ENCODE measurements around the gene IPO5. TPM values are rescaled to one million over a fixed set of nuclear protein-coding genes. Genes with fewer than 3 reads are reported as not detected.

The IPO5 gene
- polyA plus RNA-seq, 1 donor from 2014 or later: 25.3 TPM

DNA sequence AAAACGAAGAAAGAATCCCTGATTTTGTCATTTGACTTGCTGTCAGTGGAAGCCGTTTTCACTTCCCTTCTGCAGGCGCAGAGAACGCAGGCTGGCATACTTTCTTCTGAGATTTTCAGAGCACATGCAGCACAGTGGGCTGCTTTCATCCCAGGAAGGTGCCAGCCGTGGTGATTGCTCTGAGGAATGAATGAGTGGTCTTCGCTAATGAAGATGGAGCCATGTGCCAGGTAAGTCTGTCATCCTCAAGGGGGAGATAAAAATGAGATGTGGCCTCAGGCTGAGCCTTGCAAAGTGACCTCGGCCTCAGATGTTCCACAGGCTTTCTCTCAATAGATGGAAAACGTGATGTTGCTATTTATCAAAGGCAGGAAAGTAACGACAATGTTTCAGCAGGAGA is 94.8 kb downstream of the IPO5 start:
- peaks cover 6% of the 10 kb centered on the region for H3K27me3 Mint-ChIP-seq
- peaks cover 1% of the 10 kb centered on the region for H3K36me3 Mint-ChIP-seq
- H3K4me1 Mint-ChIP-seq: no peaks in the 10 kb centered on the region
- H3K4me3 Mint-ChIP-seq: no peak overlapping the region
- H3K9me3 Mint-ChIP-seq: peaks cover 2 to 3% (median 3%) of the 10 kb centered on the region in 3 donors
- H3K27ac Mint-ChIP-seq: no peak overlapping the region

DNA sequence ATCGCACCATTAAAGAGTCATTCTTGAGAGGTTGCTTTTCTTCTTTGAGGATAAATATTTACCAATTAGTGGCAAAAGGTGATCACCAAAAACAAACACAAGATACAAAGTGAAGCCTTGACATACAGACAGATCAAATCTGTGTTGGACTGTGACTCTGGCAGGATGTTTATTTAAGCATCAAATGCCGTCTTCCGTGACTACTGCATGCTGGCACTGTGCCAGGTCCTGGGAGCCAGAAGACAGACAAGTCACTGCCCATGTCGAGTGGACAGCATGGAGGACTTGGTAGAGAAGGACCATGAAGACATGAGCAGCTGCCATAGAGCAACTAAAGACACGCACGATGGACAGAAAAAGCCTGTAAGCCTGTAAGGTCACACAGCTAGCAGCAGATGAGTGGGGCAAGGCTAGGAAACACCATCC is 96.6 kb downstream of the IPO5 start:
- Mint-ChIP-seq H3K27me3 (peaks cover 13% of the 10 kb centered on the region), H3K36me3 (peaks cover 1% of the 10 kb centered on the region), H3K9me3 (peaks cover 2 to 9% (median 3%) of the 10 kb centered on the region in 3 donors), H3K4me3 (no peak overlapping the region), H3K4me1 (no peaks in the 10 kb centered on the region), H3K27ac (no peak overlapping the region)

DNA sequence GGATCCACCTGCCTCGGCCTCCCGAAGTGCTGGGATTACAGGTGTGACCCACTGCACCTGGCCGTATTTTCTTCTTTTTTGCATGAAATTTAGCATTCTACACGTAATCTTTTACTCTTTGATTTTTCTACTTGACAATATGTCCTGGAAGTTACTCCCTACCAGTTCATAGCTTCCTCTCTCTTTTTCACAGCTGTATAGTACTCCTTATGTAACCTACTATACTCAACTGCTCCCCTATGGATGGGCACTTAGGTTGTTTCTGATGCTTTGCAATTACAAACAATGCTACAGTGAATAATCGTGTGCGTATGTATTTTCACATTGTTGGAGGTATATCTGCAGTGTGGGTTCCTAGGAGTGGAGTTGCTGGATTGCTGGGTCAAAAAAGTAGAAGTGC is 98.9 kb downstream of the IPO5 start:
- H3K9me3 Mint-ChIP-seq: peaks cover 2 to 9% (median 3%) of the 10 kb centered on the region in 3 donors
- no peaks in the 10 kb centered on the region for H3K36me3 Mint-ChIP-seq
- H3K4me3 Mint-ChIP-seq: no peak overlapping the region
- no peaks in the 10 kb centered on the region for H3K4me1 Mint-ChIP-seq
- no peak overlapping the region for H3K27ac Mint-ChIP-seq
- H3K27me3 Mint-ChIP-seq: peaks cover 11% of the 10 kb centered on the region

DNA sequence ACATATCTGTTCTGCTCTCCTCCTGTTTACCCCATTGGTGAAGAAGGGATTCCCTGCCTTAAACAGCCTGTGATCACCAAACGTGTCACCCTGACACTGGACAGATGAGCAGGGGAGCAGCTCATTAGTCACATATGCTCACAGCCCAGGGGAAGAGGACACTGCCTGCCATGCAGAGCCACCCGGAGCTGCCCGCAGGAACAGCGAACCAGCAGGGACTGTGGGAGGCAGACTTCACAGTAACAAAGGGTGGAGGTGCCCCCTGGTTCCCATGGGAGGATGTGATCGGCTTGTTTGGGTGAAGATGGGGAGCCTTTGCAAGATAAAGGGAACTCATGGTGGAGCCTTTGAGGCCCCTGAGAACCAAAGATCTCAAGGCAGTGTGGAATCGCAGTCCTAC is 100.8 kb downstream of the IPO5 start:
- H3K9me3 Mint-ChIP-seq: peaks cover 2 to 9% (median 3%) of the 10 kb centered on the region in 3 donors
- H3K27me3 Mint-ChIP-seq: peaks cover 9% of the 10 kb centered on the region
- H3K4me3 Mint-ChIP-seq: no peak overlapping the region
- no peaks in the 10 kb centered on the region for H3K4me1 Mint-ChIP-seq
- H3K36me3 Mint-ChIP-seq: no peaks in the 10 kb centered on the region
- H3K27ac Mint-ChIP-seq: no peak overlapping the region

DNA sequence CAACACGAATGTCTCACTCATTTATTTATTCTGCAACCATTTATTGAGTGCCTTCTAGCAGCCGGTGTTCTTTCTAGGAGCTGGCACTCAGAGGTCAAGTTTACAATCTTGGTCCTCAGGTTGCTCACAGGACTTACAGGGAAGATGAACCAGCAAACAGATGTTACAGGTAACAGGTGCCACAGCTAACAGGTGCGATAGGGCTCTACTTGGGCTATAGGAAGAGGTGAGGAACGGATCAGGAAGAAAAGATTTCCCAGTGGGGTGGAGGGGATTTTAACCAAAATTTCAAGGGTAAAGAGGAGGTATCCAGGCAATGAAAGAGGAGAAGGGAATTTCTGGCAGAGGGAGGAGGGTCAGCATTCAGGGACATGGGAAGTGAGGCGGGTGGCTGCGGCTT is 102.1 kb downstream of the IPO5 start:
- H3K27ac Mint-ChIP-seq: no peak overlapping the region
- H3K9me3 Mint-ChIP-seq: peaks cover 2 to 9% (median 3%) of the 10 kb centered on the region in 3 donors
- H3K36me3 Mint-ChIP-seq: no peaks in the 10 kb centered on the region
- H3K4me3 Mint-ChIP-seq: no peak overlapping the region
- H3K4me1 Mint-ChIP-seq: no peaks in the 10 kb centered on the region
- H3K27me3 Mint-ChIP-seq: peaks cover 9% of the 10 kb centered on the region

DNA sequence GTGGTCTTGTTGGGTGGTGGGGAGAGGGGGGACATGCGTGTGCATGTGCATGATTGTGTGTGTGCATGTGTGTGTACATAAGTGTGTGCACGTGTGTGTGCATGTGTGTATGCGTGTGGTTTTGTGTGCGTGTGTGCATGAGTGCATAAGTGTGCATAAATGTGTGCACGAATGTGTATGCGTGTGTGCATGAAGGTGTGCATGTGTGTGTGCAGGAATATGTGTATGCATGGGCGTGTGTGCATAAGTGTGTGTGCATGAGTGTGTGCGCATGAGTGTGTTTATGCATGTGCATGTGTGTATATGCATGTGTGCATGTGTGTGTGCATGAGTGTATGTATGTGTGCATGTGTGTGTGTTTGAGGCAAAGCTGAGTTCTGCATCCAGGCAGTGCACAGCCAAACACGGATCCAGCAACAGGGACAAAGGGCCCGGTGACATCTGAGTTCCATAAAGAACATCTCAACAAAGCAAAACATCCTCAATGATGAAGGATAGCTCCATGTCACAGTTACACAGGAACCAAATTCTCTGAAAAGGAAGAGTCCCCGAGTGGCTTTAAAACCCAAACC is 103.5 kb downstream of the IPO5 start:
- Mint-ChIP-seq H3K9me3 (peaks cover 2 to 9% (median 3%) of the 10 kb centered on the region in 3 donors), H3K36me3 (no peaks in the 10 kb centered on the region), H3K4me3 (no peak overlapping the region), H3K27ac (no peak overlapping the region), H3K4me1 (no peaks in the 10 kb centered on the region), H3K27me3 (peaks cover 9% of the 10 kb centered on the region)

DNA sequence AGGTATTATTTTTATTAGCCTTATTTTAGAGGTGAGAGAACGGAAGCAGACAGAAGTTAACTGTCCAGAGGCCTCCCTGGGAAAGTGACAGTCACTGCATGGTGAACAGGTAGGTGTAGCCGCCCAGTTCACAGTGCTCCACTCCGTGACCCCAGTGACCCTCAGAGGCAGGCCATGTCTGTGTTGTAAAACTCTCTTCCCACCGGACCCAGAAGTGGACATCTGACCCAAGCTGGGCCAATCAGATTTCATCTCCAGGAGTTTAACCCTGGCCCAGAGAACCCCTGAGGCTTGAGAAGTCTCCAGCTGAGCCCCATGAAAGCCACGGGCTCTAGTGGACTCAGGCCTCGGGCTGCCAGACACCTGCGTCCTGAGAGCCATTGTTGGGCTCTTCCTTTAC is 105.8 kb downstream of the IPO5 start:
- no peak overlapping the region for H3K4me3 Mint-ChIP-seq
- peaks cover 3% of the 10 kb centered on the region for H3K27me3 Mint-ChIP-seq

DNA sequence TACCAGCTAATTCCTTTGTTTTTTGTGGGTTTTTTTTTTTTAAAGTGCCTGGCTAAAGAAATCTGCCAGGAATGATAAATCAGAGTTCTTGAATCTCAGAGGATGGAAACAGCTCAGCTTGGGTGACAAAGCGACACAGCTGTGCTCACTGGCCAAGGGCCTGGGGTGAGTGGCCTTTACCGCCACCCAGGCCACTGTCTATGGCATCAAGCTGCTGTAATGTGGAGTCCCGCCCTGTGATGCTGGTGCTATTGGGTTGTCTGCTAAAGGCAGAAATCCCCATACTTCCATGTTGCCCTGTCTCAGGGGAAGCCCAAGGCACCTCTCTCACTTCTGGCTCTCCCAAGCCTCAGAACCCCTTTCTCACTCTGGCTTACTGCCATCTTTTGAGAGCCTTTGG is 106.8 kb downstream of the IPO5 start:
- Mint-ChIP-seq H3K4me1 (no peaks in the 10 kb centered on the region), H3K36me3 (no peaks in the 10 kb centered on the region), H3K27me3 (peaks cover 1% of the 10 kb centered on the region), H3K9me3 (peaks cover 0 to 2% (median 0%) of the 10 kb centered on the region in 3 donors), H3K4me3 (no peak overlapping the region), H3K27ac (no peak overlapping the region)

More for the DNA sequence above, 105.8 kb downstream of the IPO5 start:
- Mint-ChIP-seq H3K9me3 (peaks cover 0 to 2% (median 0%) of the 10 kb centered on the region in 3 donors), H3K4me1 (no peaks in the 10 kb centered on the region), H3K27ac (no peak overlapping the region), H3K36me3 (no peaks in the 10 kb centered on the region)

DNA sequence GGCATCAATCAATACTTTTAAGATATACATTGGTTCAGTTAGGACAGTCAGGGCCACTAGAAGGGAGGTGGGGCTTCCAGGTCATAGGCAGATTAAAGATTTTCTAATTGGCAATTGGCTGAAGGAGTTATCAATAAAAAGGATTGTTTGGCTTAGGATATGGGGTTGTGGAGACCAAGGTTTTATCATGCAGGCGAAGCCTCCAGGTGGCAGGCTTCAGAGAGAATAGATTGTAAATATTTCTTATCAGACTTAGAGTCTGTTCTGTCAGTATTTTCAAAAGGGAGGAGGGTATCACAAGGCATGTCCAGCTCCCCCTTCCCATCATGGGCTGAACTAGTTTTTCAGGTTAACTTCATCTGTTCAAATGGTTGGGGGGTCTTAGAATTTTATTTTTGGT is 112.0 kb downstream of the IPO5 start:
- peaks cover 1% of the 10 kb centered on the region for H3K27me3 Mint-ChIP-seq
- H3K36me3 Mint-ChIP-seq: no peaks in the 10 kb centered on the region
- no peaks in the 10 kb centered on the region for H3K4me1 Mint-ChIP-seq
- no peak overlapping the region for H3K4me3 Mint-ChIP-seq
- no peak overlapping the region for H3K27ac Mint-ChIP-seq
- peaks cover 0 to 2% (median 0%) of the 10 kb centered on the region in 3 donors for H3K9me3 Mint-ChIP-seq

DNA sequence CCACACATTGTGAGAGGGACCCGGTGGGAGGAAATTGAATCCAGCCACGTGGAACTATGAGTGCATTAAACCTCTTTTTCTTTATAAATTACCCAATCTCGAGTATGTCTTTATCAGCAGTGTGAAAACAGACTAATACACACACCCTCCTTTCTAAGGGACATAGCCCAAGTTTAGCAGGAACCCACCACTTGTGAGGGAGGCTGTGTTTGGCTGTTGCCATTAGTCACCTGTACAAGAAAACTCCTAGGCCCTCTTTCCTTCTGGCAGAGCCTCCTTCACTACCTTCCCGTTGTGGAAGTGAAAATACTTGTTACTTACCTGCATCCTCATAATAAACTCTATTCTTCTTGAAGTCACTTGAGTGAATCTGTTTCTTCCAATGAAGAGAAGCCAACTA is 113.2 kb downstream of the IPO5 start:
- no peak overlapping the region for H3K4me3 Mint-ChIP-seq
- no peak overlapping the region for H3K27ac Mint-ChIP-seq
- H3K4me1 Mint-ChIP-seq: no peaks in the 10 kb centered on the region
- peaks cover 0 to 2% (median 0%) of the 10 kb centered on the region in 3 donors for H3K9me3 Mint-ChIP-seq
- H3K27me3 Mint-ChIP-seq: peaks cover 1% of the 10 kb centered on the region
- no peaks in the 10 kb centered on the region for H3K36me3 Mint-ChIP-seq

DNA sequence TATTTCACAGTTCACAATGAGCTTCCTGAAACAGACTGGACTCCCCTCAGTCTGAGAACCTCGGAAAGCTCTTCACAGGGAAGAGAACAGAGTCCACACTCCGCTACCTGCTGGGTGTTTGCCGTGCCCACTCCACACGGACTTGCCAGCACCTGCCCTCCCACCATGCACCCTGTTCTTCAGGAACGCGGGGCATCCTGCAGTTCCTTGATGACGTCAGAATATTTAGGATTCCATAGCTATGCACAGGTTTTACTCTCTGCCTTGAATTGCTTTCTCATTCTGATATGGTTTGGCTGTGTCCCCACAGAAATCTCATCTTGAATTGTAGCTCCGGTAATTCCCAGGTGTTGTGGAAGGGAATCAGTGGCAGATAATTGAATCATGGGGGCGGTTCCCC is 115.0 kb downstream of the IPO5 start:
- H3K27ac Mint-ChIP-seq: no peak overlapping the region
- no peaks in the 10 kb centered on the region for H3K36me3 Mint-ChIP-seq
- H3K27me3 Mint-ChIP-seq: peaks cover 3% of the 10 kb centered on the region
- H3K4me1 Mint-ChIP-seq: no peaks in the 10 kb centered on the region
- no peak overlapping the region for H3K4me3 Mint-ChIP-seq
- H3K9me3 Mint-ChIP-seq: peaks cover 0 to 2% (median 0%) of the 10 kb centered on the region in 3 donors

DNA sequence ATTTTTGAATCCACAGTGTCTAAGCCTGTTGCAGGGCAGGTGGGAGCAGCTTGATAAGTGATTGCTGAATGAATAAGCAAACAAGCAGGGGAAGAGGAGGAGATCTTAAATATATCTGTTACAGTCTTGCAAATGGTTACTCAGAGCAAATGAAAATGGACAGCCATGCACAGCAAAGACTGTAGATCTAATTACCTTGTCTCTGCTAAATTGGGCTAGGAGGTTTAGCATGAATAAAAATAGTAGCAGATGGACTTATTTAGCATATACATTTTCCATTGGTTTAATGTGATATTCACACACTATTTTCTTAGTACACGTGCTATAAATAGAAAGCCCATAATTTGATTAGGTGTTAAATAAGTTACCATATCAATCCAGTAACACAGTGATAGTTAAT is 116.5 kb downstream of the IPO5 start:
- no peaks in the 10 kb centered on the region for H3K9me3 Mint-ChIP-seq
- H3K36me3 Mint-ChIP-seq: no peaks in the 10 kb centered on the region
- no peaks in the 10 kb centered on the region for H3K4me1 Mint-ChIP-seq
- H3K27ac Mint-ChIP-seq: no peak overlapping the region
- peaks cover 1% of the 10 kb centered on the region for H3K27me3 Mint-ChIP-seq
- no peak overlapping the region for H3K4me3 Mint-ChIP-seq

DNA sequence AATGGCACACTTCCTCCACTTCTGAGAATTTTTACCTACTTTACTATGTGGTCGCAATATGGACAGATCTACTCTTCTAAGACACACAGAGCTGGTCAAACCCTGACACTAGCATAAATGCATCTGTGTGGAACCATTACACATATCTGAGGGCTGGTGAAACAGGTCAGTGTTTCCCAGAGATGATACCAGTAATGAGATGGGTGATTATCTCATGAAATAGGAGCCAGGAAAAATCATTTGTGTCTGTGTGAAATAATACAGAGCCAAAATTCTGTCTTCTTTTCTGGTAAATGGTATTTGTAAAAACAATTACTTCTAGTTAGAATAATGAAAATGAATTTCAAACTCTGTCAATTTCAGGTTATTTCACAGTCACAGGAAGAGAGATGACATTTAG is 117.8 kb downstream of the IPO5 start:
- H3K4me1 Mint-ChIP-seq: no peaks in the 10 kb centered on the region
- H3K27ac Mint-ChIP-seq: no peak overlapping the region
- H3K27me3 Mint-ChIP-seq: peaks cover 1% of the 10 kb centered on the region
- no peaks in the 10 kb centered on the region for H3K36me3 Mint-ChIP-seq
- H3K9me3 Mint-ChIP-seq: no peaks in the 10 kb centered on the region
- no peak overlapping the region for H3K4me3 Mint-ChIP-seq

DNA sequence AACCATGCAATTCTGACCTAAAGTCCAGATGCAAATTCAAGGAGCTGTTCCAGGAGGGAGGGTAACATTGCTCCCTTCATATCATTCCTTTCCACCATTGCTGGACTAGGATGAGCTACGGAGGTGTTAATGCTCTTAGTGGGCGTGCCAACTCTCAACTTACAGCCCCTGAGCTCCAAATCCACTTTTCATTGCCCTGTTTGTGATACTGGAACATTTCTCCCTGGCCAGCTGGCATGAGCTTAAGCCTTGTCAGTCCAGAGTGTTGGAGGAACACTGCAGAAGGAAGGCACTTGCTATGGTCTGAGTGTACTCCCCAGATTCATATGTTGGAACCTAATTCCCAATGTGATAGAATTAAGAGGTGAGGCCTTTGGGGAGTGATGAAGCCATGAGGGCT is 119.0 kb downstream of the IPO5 start:
- Mint-ChIP-seq H3K4me3 (no peak overlapping the region), H3K4me1 (no peaks in the 10 kb centered on the region), H3K36me3 (no peaks in the 10 kb centered on the region), H3K27ac (no peak overlapping the region), H3K9me3 (no peaks in the 10 kb centered on the region), H3K27me3 (peaks cover 1% of the 10 kb centered on the region)

All from IgD-negative memory B cell (primary cell).